A549 (cell line): ENCODE measurements around the gene NFKBIE. TPM values are rescaled to one million over a fixed set of nuclear protein-coding genes. Genes with fewer than 3 reads are reported as not detected.

Source experiments
- ATAC-seq, 2 experiments: fragments of 200-7000 bp in 1 of 2; fragments of >200 bp in 1 of 2; cut with Nextera tagmentation in 1 of 2; cut with Tn5 transposase in 1 of 2; 3 replicates each; pipeline versions ENCODE4 v1.8.0 to v1.9.1; 2018 to 2020; ENCODE audit warnings: mild to moderate bottlenecking in 1 of 2, moderate library complexity in 1 of 2
- CTCF ChIA-PET: fragments of 300-600 bp; sonication (Branson Sonifier 250); formaldehyde crosslinking; extraction: SDS; loops from one replicate; lab custom pipeline; 2021; ENCODE audit warnings: antibody characterized with exemption, inconsistent platforms; lab: Yijun Ruan, JAX
- POLR2A ChIA-PET: fragments of 350-600 bp; formaldehyde crosslinking; extraction: SDS; loops from one replicate; lab custom pipeline; 2021; ENCODE audit warnings: antibody characterized with exemption, inconsistent platforms; lab: Yijun Ruan, JAX
- DNase-seq, 2 experiments: peaks; one replicate each; pipeline versions ENCODE4 v3.0.0 to v3.0.0-alpha.2; 2011 to 2016; ENCODE audit warnings: low read depth in 1 of 2, low spot score in 1 of 2
- FAIRE-seq: peaks from 2 replicates; lab custom pipeline; 2011; peaks lifted over from hg19 to GRCh38; lab: Jason Lieb, UNC
- H3K27ac ChIP-seq, 2 experiments: fragments of >200 bp; sonication (Bioruptor Twin); formaldehyde crosslinking; 3 replicates each; pipeline ENCODE4 v1.5.1; 2016 to 2017
- H3K4me1 ChIP-seq: fragments of >200 bp; sonication (Bioruptor Twin); formaldehyde crosslinking; 3 replicates; pipeline ENCODE4 v1.6.1; 2016
- H3K4me2 ChIP-seq: fragments of >200 bp; sonication (Bioruptor Twin); formaldehyde crosslinking; 3 replicates; pipeline ENCODE4 v1.6.1; 2016
- H3K4me3 ChIP-seq: fragments of >200 bp; sonication (Bioruptor Twin); formaldehyde crosslinking; 3 replicates; pipeline ENCODE4 v1.5.1; 2016
- H3K9me3 ChIP-seq: fragments of >200 bp; sonication (Bioruptor Twin); formaldehyde crosslinking; 3 replicates; pipeline ENCODE4 v1.6.1; 2016
- BHLHE40 ChIP-seq: IDR thresholded peaks from 2 replicates; pipeline ENCODE4 v1.6.1; 2012; ENCODE audit warnings: low read depth, low read length, inconsistent platforms
- CBX2 ChIP-seq: fragments of 200-600 bp; sonication (generic); IDR thresholded peaks from 2 replicates; pipeline ENCODE4 v1.6.1; 2016; ENCODE audit warnings: low read depth, mild to moderate bottlenecking, borderline replicate concordance
- CEBPB ChIP-seq, 2 experiments: fragments of >200 bp in 1 of 2; sonication (Bioruptor Twin) in 1 of 2; formaldehyde crosslinking in 1 of 2; IDR thresholded peaks; 2 replicates each; pipeline ENCODE4 v1.6.1; 2012 to 2016
- CTCF ChIP-seq: fragments of >200 bp; sonication (Bioruptor Twin); formaldehyde crosslinking; IDR thresholded peaks from 3 replicates; pipeline ENCODE4 v1.5.1; 2016
- EHF ChIP-seq: fragments of 250-450 bp; sonication (Bioruptor Pico); IDR thresholded peaks from 2 replicates; pipeline ENCODE4 v1.5.0; 2020; ENCODE audit warnings: mild to moderate bottlenecking
- EP300 ChIP-seq, 2 experiments: fragments of >200 bp; sonication (Bioruptor Twin); formaldehyde crosslinking; IDR thresholded peaks; 2 replicates in 1 of 2; 3 replicates in 1 of 2; pipeline ENCODE4 v1.6.1; 2016 to 2017
- ESRRA ChIP-seq: fragments of 150-350 bp; IDR thresholded peaks from 2 replicates; pipeline ENCODE4 v1.6.1; 2014; ENCODE audit warnings: mild to moderate bottlenecking, low read length, borderline replicate concordance
- FOSL2 ChIP-seq, 2 experiments: fragments of 450-650 bp in 1 of 2; fragments of >200 bp in 1 of 2; sonication (Bioruptor Twin) in 1 of 2; formaldehyde crosslinking; IDR thresholded peaks; 2 replicates each; pipeline versions ENCODE4 v1.5.0 to v1.6.1; 2016 to 2020; ENCODE audit warnings: mild to moderate bottlenecking in 1 of 2, moderate library complexity in 1 of 2
- HOXA7 ChIP-seq: fragments of 250-450 bp; sonication (Bioruptor Pico); IDR thresholded peaks from 2 replicates; pipeline ENCODE4 v1.5.0; 2020; ENCODE audit warnings: mild to moderate bottlenecking, moderate library complexity
- HOXB13 ChIP-seq: fragments of 250-450 bp; sonication (Bioruptor Pico); IDR thresholded peaks from 2 replicates; pipeline ENCODE4 v1.5.0; 2020; ENCODE audit warnings: low read depth, mild to moderate bottlenecking, moderate library complexity
- JUN ChIP-seq, 2 experiments: fragments of >200 bp; sonication (Bioruptor Twin); formaldehyde crosslinking; IDR thresholded peaks; 2 replicates in 1 of 2; 3 replicates in 1 of 2; pipeline ENCODE4 v1.6.1; 2016 to 2017
- KDM1A ChIP-seq: fragments of 200-600 bp; sonication (generic); IDR thresholded peaks from 2 replicates; pipeline ENCODE4 v1.6.1; 2016; ENCODE audit warnings: low read depth, mild to moderate bottlenecking
- KDM5A ChIP-seq: fragments of 200-600 bp; sonication (generic); IDR thresholded peaks from 2 replicates; pipeline ENCODE4 v1.6.1; 2016; ENCODE audit warnings: antibody characterized with exemption, mild to moderate bottlenecking
- MAFK ChIP-seq: fragments of 450-650 bp; IDR thresholded peaks from 2 replicates; pipeline ENCODE4 v1.6.1; 2014; ENCODE audit not compliant: partially characterized antibody
- MAZ ChIP-seq: fragments of 150-350 bp; IDR thresholded peaks from 2 replicates; pipeline ENCODE4 v1.6.1; 2014; ENCODE audit warnings: antibody characterized with exemption, low read depth, low read length, borderline replicate concordance
- NPAS2 ChIP-seq: fragments of 250-450 bp; sonication (Bioruptor Pico); IDR thresholded peaks from 2 replicates; pipeline ENCODE4 v1.8.0; 2022; ENCODE audit warnings: mild to moderate bottlenecking, moderate library complexity, borderline replicate concordance
- PHF8 ChIP-seq: fragments of 200-600 bp; sonication (generic); IDR thresholded peaks from 2 replicates; pipeline ENCODE4 v1.6.1; 2016; ENCODE audit warnings: low read depth, mild to moderate bottlenecking, antibody characterized with exemption, moderate library complexity, borderline replicate concordance
- RAD21 ChIP-seq, 2 experiments: fragments of >200 bp in 1 of 2; sonication (Bioruptor Twin) in 1 of 2; formaldehyde crosslinking in 1 of 2; IDR thresholded peaks in 1 of 2; conservative IDR thresholded peaks in 1 of 2; 2 replicates in 1 of 2; 3 replicates in 1 of 2; pipeline ENCODE4 v1.6.1; 2012 to 2018; ENCODE audit warnings: inconsistent platforms in 1 of 2
- RNF2 ChIP-seq: fragments of 200-600 bp; sonication (generic); IDR thresholded peaks from 2 replicates; pipeline ENCODE4 v1.6.1; 2016; ENCODE audit warnings: low read depth, mild to moderate bottlenecking, antibody characterized with exemption, moderate library complexity, borderline replicate concordance
- SMC3 ChIP-seq: fragments of >200 bp; sonication (Bioruptor Twin); formaldehyde crosslinking; IDR thresholded peaks from 3 replicates; pipeline ENCODE4 v1.6.1; 2018; ENCODE audit warnings: inconsistent platforms
- ZNF302 ChIP-seq: fragments of 250-450 bp; sonication (Bioruptor Pico); IDR thresholded peaks from 2 replicates; pipeline ENCODE4 v1.9.0; 2021; ENCODE audit warnings: inconsistent platforms, mild to moderate bottlenecking, moderate library complexity
- ZSCAN20 ChIP-seq: fragments of 250-450 bp; sonication (Bioruptor Pico); IDR thresholded peaks from 2 replicates; pipeline ENCODE4 v1.8.0; 2022; ENCODE audit warnings: mild to moderate bottlenecking, moderate library complexity
- WGBS: methylation state at CpG from one replicate; pipeline ENCODE4 v1.1.6; 2017; ENCODE audit errors: missing lambda C conversion rate; 5-methylcytosine and 5-hydroxymethylcytosine counted together
- polyA plus RNA-seq, 4 experiments: library from polyadenylated mRNA; depleted of rRNA in 3 of 4; stranded (reverse); fragments of >200 nt; fragmentation: RNase III in 1 of 4; extraction: RNeasy Plus Mini Kit Qiagen cat#74134 plus additional on column Dnase treatment in 1 of 4; gene quantifications; 2 replicates in 3 of 4; 3 replicates in 1 of 4; pipeline ENCODE4 v1.2.3, GENCODE V29; 2011 to 2017
- TF ChIP-seq, protein P1 (sequence below): fragments of 250-450 bp; sonication (Bioruptor Pico); IDR thresholded peaks from 2 replicates; pipeline ENCODE4 v1.5.0; 2020; ENCODE audit warnings: low read depth, mild to moderate bottlenecking, moderate library complexity
- TF ChIP-seq, protein P2 (sequence below): fragments of >200 bp; sonication (Bioruptor Twin); formaldehyde crosslinking; IDR thresholded peaks from 3 replicates; pipeline ENCODE4 v1.6.1; 2016
- TF ChIP-seq, protein P3 (sequence below): IDR thresholded peaks from 2 replicates; pipeline ENCODE4 v1.6.1; 2012

The NFKBIE gene
- polyA plus RNA-seq, 2 of the 4 experiments (the other 2 are of a cell fraction) = 6.0 to 6.3 TPM

DNA sequence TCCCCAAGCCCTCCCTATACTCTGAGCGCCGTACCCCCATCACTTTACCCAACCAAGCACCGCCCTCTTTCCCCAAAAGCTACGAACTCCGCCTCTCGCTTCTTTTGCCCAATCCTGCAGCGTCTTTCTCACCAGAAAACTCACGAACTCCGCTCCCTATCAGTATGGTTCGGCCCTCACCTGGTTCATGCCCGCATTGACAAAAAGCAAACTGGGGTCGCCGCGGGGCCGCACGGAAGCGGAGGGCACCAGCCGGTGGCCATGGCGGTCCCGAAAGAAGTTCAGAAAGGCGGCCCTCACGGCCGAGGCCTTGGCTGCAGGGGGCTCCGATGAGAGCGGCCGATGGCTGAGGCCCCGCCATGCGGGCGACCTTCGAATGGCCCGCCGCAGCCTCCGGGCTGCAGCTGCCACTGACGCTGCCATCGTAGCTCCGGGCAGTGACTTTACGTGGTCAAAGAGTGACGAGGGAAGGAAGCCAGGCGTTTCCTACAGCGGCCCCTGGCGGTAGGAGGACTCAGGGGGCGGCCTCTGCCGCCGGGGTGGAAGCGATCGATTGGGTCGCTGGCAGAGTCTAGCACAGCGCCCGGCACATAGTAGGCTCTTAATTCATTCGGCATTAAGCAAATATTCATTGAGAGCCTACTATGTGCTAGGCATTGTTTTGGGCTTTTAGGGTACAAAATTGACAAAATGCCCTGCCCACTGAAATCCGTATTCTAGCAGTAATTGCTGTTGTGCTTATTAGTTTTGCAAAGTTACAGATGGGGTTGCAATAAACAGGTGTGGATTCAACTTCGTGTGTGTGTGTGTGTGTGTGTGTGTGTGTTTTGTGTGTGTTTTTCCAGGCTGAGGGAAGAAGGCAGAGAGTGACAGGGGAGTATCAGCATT is 47.8 kb upstream of the NFKBIE start, which contains the start of gene AARS2 (continued):
- TF ChIP-seq NPAS2 (CRISPR knock-in tag) = no peak
- peak; percentile 92 for TF ChIP-seq KDM5A
- no peak for TF ChIP-seq KDM1A
- no peak for TF ChIP-seq MAZ
- no peak for TF ChIP-seq SMC3

DNA sequence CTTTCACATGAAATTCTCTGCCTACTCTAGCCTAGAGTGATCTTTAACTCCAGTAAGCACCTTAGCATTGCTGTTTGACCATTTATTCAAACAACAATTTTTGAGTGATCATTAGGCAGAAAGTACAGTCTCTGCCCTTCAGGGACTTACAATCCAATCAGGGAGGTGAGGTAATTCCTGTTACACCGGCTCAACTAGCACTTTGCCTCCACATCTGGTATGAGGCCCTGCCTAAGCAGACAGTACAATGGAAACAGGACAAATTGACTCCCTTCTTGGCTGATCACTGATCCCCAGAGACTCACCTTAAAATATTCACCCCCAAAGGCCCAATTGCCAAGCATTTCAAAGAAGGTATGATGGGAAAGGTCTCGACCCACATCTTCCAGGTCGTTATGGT is 46.4 kb upstream of the NFKBIE start:
- CTCF ChIA-PET = interaction anchor here (0.6 to 3.8 kb wide), 8 partner anchors 8 to 146 kb away, joined by 3 to 29 read pairs (median 7); no protein-coding TSS in a partner anchor
- ATAC-seq (no peak), FAIRE-seq (no peak), DNase-seq (no peak)
- POLR2A ChIA-PET = no interaction called here
- peak overlapping the region; percentile 92 for H3K4me2 ChIP-seq
- H3K27ac ChIP-seq = no peak overlapping the region
- peaks cover 7% of the 10 kb centered on the region; the same call in 2 of the 3 replicates for H3K4me1 ChIP-seq
- TF ChIP-seq RAD21 (conservative IDR thresholded peaks at IDR 0.05 in 1 of 2, IDR thresholded peaks at IDR 0.05 in 1 of 2) (no peak), EP300 (IDR thresholded peaks at IDR 0.05) (no peak), ZSCAN20 (CRISPR knock-in tag) (no peak)
- no peaks in the 10 kb centered on the region for H3K9me3 ChIP-seq
- WGBS = 79% methylated on average over 3 of the region's 3 CpGs
- no peak overlapping the region for H3K4me3 ChIP-seq

DNA sequence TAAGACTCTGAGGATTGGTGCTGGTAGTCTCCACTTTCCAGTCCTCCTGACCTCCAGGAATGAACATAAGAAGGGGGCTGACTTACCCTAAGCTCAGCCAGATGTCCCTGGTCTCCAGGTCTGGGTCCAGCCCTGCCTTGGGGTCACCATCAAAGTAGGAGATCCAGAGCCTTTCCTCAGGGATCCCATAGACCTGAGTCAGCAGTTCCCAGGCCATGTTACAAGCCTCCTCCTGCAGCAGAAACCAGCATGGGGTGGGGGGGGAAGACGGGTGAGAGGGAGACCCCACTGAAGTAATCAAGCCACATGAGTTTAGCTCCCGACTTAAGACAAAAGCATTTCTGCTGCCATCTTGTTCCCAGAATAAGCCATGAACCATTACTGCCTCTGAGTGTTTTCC is 46.0 kb upstream of the NFKBIE start:
- Histone ChIP-seq H3K4me1 (peaks cover 7% of the 10 kb centered on the region; the same call in 2 of the 3 replicates), H3K4me2 (no peak overlapping the region)
- DNase-seq = no peak
- FAIRE-seq = no peak
- ChIA-PET POLR2A (no interaction called here), CTCF (interaction anchor here (0.6 to 3.8 kb wide), 6 partner anchors 16 to 146 kb away, joined by 3 to 29 read pairs (median 3); no protein-coding TSS in a partner anchor)
- TF ChIP-seq CEBPB (IDR thresholded peaks at IDR 0.05) (no peak), MAFK (peak; percentile 71), EP300 (IDR thresholded peaks at IDR 0.05) (no peak), CTCF (no peak)
- TF ChIP-seq, all 56 proteins: peak for 1
- ATAC-seq = no peak
- Histone ChIP-seq H3K27ac (no peak overlapping the region), H3K4me3 (no peak overlapping the region), H3K9me3 (no peaks in the 10 kb centered on the region)
- WGBS = 86% methylated on average over 2 of the region's 2 CpGs

GRCh38 chr6:44310241-44310640 is 44.9 kb upstream of the NFKBIE start:
- ChIA-PET CTCF (interaction anchor here (3.8 kb wide), 1 partner anchor 29 kb away, joined by 29 read pairs; no protein-coding TSS in a partner anchor), POLR2A (no interaction called here)
- DNase-seq (no peak), ATAC-seq (no peak), FAIRE-seq (no peak)
- H3K9me3 ChIP-seq = no peaks in the 10 kb centered on the region
- H3K27ac ChIP-seq = no peak overlapping the region
- 96% methylated on average over 3 of the region's 3 CpGs for WGBS
- no peak overlapping the region for H3K4me3 ChIP-seq
- no peak overlapping the region for H3K4me2 ChIP-seq
- H3K4me1 ChIP-seq = peaks cover 7% of the 10 kb centered on the region; the same call in 2 of the 3 replicates
- TF ChIP-seq PHF8 = no peak
- TF ChIP-seq MAZ = no peak
- no peak for TF ChIP-seq FOSL2 (IDR thresholded peaks at IDR 0.05)
- TF ChIP-seq FOSL2 (CRISPR knock-in tag; IDR thresholded peaks at IDR 0.05) = no peak
- TF ChIP-seq, protein P1, sequence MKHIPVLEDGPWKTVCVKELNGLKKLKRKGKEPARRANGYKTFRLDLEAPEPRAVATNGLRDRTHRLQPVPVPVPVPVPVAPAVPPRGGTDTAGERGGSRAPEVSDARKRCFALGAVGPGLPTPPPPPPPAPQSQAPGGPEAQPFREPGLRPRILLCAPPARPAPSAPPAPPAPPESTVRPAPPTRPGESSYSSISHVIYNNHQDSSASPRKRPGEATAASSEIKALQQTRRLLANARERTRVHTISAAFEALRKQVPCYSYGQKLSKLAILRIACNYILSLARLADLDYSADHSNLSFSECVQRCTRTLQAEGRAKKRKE (CRISPR knock-in tag) = no peak
- TF ChIP-seq, protein P2, sequence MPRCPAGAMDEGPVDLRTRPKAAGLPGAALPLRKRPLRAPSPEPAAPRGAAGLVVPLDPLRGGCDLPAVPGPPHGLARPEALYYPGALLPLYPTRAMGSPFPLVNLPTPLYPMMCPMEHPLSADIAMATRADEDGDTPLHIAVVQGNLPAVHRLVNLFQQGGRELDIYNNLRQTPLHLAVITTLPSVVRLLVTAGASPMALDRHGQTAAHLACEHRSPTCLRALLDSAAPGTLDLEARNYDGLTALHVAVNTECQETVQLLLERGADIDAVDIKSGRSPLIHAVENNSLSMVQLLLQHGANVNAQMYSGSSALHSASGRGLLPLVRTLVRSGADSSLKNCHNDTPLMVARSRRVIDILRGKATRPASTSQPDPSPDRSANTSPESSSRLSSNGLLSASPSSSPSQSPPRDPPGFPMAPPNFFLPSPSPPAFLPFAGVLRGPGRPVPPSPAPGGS = no peak
- no peak for TF ChIP-seq HOXB13
- TF ChIP-seq KDM5A = no peak
- no peak for TF ChIP-seq HOXA7 (CRISPR knock-in tag)
- no peak for TF ChIP-seq RNF2
- TF ChIP-seq JUN (IDR thresholded peaks at IDR 0.05) = no peak
- TF ChIP-seq BHLHE40 = no peak
- TF ChIP-seq ZNF302 (CRISPR knock-in tag) = no peak
- TF ChIP-seq ESRRA = no peak
- TF ChIP-seq EHF (CRISPR knock-in tag) = no peak
- TF ChIP-seq, protein P3, sequence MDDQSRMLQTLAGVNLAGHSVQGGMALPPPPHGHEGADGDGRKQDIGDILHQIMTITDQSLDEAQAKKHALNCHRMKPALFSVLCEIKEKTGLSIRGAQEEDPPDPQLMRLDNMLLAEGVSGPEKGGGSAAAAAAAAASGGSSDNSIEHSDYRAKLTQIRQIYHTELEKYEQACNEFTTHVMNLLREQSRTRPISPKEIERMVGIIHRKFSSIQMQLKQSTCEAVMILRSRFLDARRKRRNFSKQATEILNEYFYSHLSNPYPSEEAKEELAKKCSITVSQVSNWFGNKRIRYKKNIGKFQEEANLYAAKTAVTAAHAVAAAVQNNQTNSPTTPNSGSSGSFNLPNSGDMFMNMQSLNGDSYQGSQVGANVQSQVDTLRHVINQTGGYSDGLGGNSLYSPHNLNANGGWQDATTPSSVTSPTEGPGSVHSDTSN = no peak
- no peak for TF ChIP-seq CBX2
